SK-N-SH (cell line): ENCODE measurements around the gene VPS51. TPM values are rescaled to one million over a fixed set of nuclear protein-coding genes. Genes with fewer than 3 reads are reported as not detected.

Source experiments
- CTCF ChIA-PET: fragments of 300-600, 350-600 bp; formaldehyde crosslinking; extraction: SDS; loops from one replicate; lab custom pipeline; 2021; lab: Yijun Ruan, JAX
- POLR2A ChIA-PET: fragments of 350-600 bp; sonication (Branson Sonifier 250); formaldehyde crosslinking; extraction: SDS; loops from one replicate; lab custom pipeline; 2020; ENCODE audit warnings: antibody characterized with exemption, inconsistent platforms; lab: Yijun Ruan, JAX
- DNase-seq: peaks from one replicate; pipeline ENCODE4 v3.0.0; 2012
- H2AFZ ChIP-seq: fragments of 200-600 bp; sonication (generic); 2 replicates; pipeline ENCODE4 v1.8.1; 2016; ENCODE audit warnings: antibody characterized with exemption, mild to moderate bottlenecking, low read depth
- H3F3A ChIP-seq: fragments of 200-600 bp; sonication (generic); replicated peaks from 2 replicates; pipeline ENCODE3; 2016; ENCODE audit warnings: antibody characterized with exemption, mild to moderate bottlenecking; ENCODE audit not compliant: insufficient read depth
- H3K27ac ChIP-seq, 2 experiments: fragments of 200-500 bp in 1 of 2; fragments of 200-600 bp in 1 of 2; sonication (Bioruptor generic) in 1 of 2; sonication (generic), shearing (Covaris generic) in 1 of 2; 2 replicates each; pipeline versions ENCODE4 v1.5.1 to v1.6.1; 2014 to 2016; ENCODE audit warnings: low read depth in 2 of 2, inconsistent platforms in 1 of 2, low read length in 1 of 2, mild to moderate bottlenecking in 1 of 2, mixed read lengths in 1 of 2
- H3K27me3 ChIP-seq: fragments of 200-600 bp; sonication (generic), shearing (Covaris generic); 2 replicates; pipeline ENCODE4 v1.6.1; 2016; ENCODE audit warnings: mixed run types; ENCODE audit not compliant: insufficient read depth
- H3K36me3 ChIP-seq, 2 experiments: fragments of 200-500 bp in 1 of 2; fragments of 200-600 bp in 1 of 2; sonication (Bioruptor generic) in 1 of 2; sonication (generic) in 1 of 2; replicated peaks in 1 of 2; 2 replicates each; pipeline versions ENCODE3 to v1.5.1; 2014 to 2016; ENCODE audit warnings: low read length in 1 of 2, mild to moderate bottlenecking in 1 of 2; ENCODE audit not compliant: insufficient read depth in 2 of 2, control insufficient read depth in 1 of 2
- H3K4me1 ChIP-seq, 2 experiments: fragments of 200-500 bp in 1 of 2; fragments of 200-600 bp in 1 of 2; sonication (Bioruptor generic) in 1 of 2; sonication (generic), shearing (Covaris generic) in 1 of 2; 2 replicates each; pipeline versions ENCODE4 v1.5.1 to v1.6.1; 2014 to 2016; ENCODE audit warnings: low read depth in 1 of 2, low read length in 1 of 2, mixed run types in 1 of 2; ENCODE audit not compliant: insufficient read depth in 2 of 2, control insufficient read depth in 1 of 2
- H3K4me2 ChIP-seq: fragments of 200-600 bp; sonication (generic), shearing (Covaris generic); 2 replicates; pipeline ENCODE4 v1.6.1; 2017; ENCODE audit warnings: mixed run types
- H3K4me3 ChIP-seq, 2 experiments: fragments of 200-500 bp in 1 of 2; fragments of 200-600 bp in 1 of 2; sonication (Bioruptor generic) in 1 of 2; sonication (generic), shearing (Covaris generic) in 1 of 2; 2 replicates each; pipeline versions ENCODE4 v1.5.1 to v1.8.1; 2014 to 2016; ENCODE audit warnings: low read depth in 2 of 2, inconsistent platforms in 1 of 2, low read length in 1 of 2, mild to moderate bottlenecking in 1 of 2, mixed read lengths in 1 of 2, moderate library complexity in 1 of 2
- H3K79me2 ChIP-seq: fragments of 200-600 bp; sonication (generic); 2 replicates; pipeline ENCODE4 v1.8.1; 2017; ENCODE audit warnings: mild to moderate bottlenecking; ENCODE audit not compliant: insufficient read depth
- H3K9ac ChIP-seq: fragments of 200-600 bp; sonication (generic); 2 replicates; pipeline ENCODE4 v1.6.1; 2017; ENCODE audit warnings: mixed run types
- H3K9me2 ChIP-seq: fragments of 200-600 bp; sonication (generic); 2 replicates; pipeline ENCODE4 v1.6.1; 2017; ENCODE audit warnings: mixed run types
- H3K9me3 ChIP-seq: fragments of 200-600 bp; sonication (generic); 2 replicates; pipeline ENCODE4 v1.6.1; 2017; ENCODE audit warnings: mixed run types, mild to moderate bottlenecking, moderate library complexity
- H4K20me1 ChIP-seq: fragments of 200-600 bp; sonication (generic); 2 replicates; pipeline ENCODE4 v1.6.1; 2017; ENCODE audit warnings: mild to moderate bottlenecking, mixed run types; ENCODE audit not compliant: insufficient read depth
- FOXJ3 ChIP-seq: sonication (generic); formaldehyde crosslinking; IDR thresholded peaks from 2 replicates; pipeline ENCODE4 v1.5.1; 2020; ENCODE audit warnings: mild to moderate bottlenecking, missing genetic modification reagents
- NFIC ChIP-seq: IDR thresholded peaks from 2 replicates; pipeline ENCODE4 v1.4.0; 2012; ENCODE audit warnings: borderline replicate concordance
- NRF1 ChIP-seq: IDR thresholded peaks from 2 replicates; pipeline ENCODE4 v1.6.1; 2012; ENCODE audit warnings: low read depth, mild to moderate bottlenecking, low read length
- POLR2AphosphoS5 ChIP-seq: IDR thresholded peaks from 2 replicates; pipeline ENCODE4 v1.6.1; 2012; ENCODE audit warnings: low read depth, low read length
- RAD21 ChIP-seq: IDR thresholded peaks from 2 replicates; pipeline ENCODE4 v1.6.1; 2012; ENCODE audit warnings: mild to moderate bottlenecking, low read length
- SIN3A ChIP-seq: IDR thresholded peaks from 2 replicates; pipeline ENCODE4 v1.6.1; 2012; ENCODE audit warnings: low read depth, mild to moderate bottlenecking, low read length, moderate library complexity, borderline replicate concordance
- YY1 ChIP-seq: IDR thresholded peaks from 2 replicates; pipeline ENCODE4 v1.4.0; 2012; ENCODE audit warnings: low read depth, mild to moderate bottlenecking
- WGBS: methylation state at CpG from one replicate; pipeline ENCODE4 v1.1.6; 2017; ENCODE audit warnings: low lambda C conversion rate; 5-methylcytosine and 5-hydroxymethylcytosine counted together
- polyA plus RNA-seq, 3 experiments: library from polyadenylated mRNA; depleted of rRNA; stranded (reverse); fragments of >200 nt; gene quantifications; 2 replicates each; pipeline ENCODE4 v1.2.3, GENCODE V29; 2012

VPS51 gene
- polyA plus RNA-seq, 1 of the 3 experiments (the other 2 are of a cell fraction) = 59.9 TPM

GRCh38 chr11:65057526-65057925 lies 38.5 kb upstream of the VPS51 start:
- no peak overlapping the region for H3K4me3 ChIP-seq
- no peaks in the 10 kb centered on the region for H3K9me2 ChIP-seq
- no peak for TF ChIP-seq FOXJ3 (CRISPR knock-in tag)
- WGBS = 85% methylated on average over 7 of the region's 7 CpGs
- no peak overlapping the region for H3K9ac ChIP-seq
- H3K79me2 ChIP-seq = no peaks in the 10 kb centered on the region
- H3K4me2 ChIP-seq = no peak overlapping the region
- H4K20me1 ChIP-seq = no peaks in the 10 kb centered on the region
- no peaks in the 10 kb centered on the region for H3K36me3 ChIP-seq
- DNase-seq = no peak
- H3K4me1 ChIP-seq = no peaks in the 10 kb centered on the region
- CTCF ChIA-PET = interaction anchor here (1.1 to 1.3 kb wide), 2 partner anchors 18 to 43 kb away, joined by 3 to 6 read pairs; partner anchors contain the start of gene ARL2
- H3F3A ChIP-seq = peaks cover 3% of the 10 kb centered on the region
- no peak overlapping the region for H3K27ac ChIP-seq
- H3K27me3 ChIP-seq = no peaks in the 10 kb centered on the region
- H2AFZ ChIP-seq = no peak overlapping the region
- POLR2A ChIA-PET = no interaction called here
- no peaks in the 10 kb centered on the region for H3K9me3 ChIP-seq

GRCh38 chr11:65058012-65058411 lies 38.0 kb upstream of the VPS51 start:
- POLR2A ChIA-PET = no interaction called here
- H2AFZ ChIP-seq = no peak overlapping the region
- peaks cover 3% of the 10 kb centered on the region for H3F3A ChIP-seq
- no peaks in the 10 kb centered on the region for H4K20me1 ChIP-seq
- no peak overlapping the region for H3K9ac ChIP-seq
- no peaks in the 10 kb centered on the region for H3K9me2 ChIP-seq
- no peak for DNase-seq
- no peak overlapping the region for H3K4me3 ChIP-seq
- WGBS = 89% methylated on average over 3 of the region's 13 CpGs
- H3K79me2 ChIP-seq = no peaks in the 10 kb centered on the region
- H3K27ac ChIP-seq = no peak overlapping the region
- TF ChIP-seq NFIC (no peak), FOXJ3 (CRISPR knock-in tag) (no peak), YY1 (no peak), SIN3A (no peak)
- H3K9me3 ChIP-seq = no peaks in the 10 kb centered on the region
- CTCF ChIA-PET = interaction anchor here (1.1 kb wide), 1 partner anchor 44 kb away, joined by 6 read pairs; the partner anchor contains the start of gene ARL2
- H3K36me3 ChIP-seq = no peaks in the 10 kb centered on the region
- H3K4me1 ChIP-seq = no peaks in the 10 kb centered on the region
- H3K27me3 ChIP-seq = no peaks in the 10 kb centered on the region
- no peak overlapping the region for H3K4me2 ChIP-seq

GRCh38 chr11:65058419-65059054 lies 37.5 kb upstream of the VPS51 start, which contains the start of gene NAALADL1:
Gene NAALADL1 (minus strand): TSS chr11:65058553. CDS start chr11:65058521, 32 bp downstream.
- CTCF ChIA-PET = no interaction called here
- Histone ChIP-seq H3K9me3 (no peaks in the 10 kb centered on the region), H3K4me3 (no peak within 1 kb of the TSS), H3K4me1 (no peaks in the 10 kb centered on the region), H2AFZ (no peak within 1 kb of the TSS), H3K4me2 (no peak within 1 kb of the TSS), H3K9me2 (no peaks in the 10 kb centered on the region), H3K27ac (no peak within 1 kb of the TSS), H3K27me3 (no peaks in the 10 kb centered on the region), H3K79me2 (no peaks in the 10 kb centered on the region), H3K36me3 (no peaks in the 10 kb centered on the region), H3K9ac (no peak within 1 kb of the TSS), H4K20me1 (no peaks in the 10 kb centered on the region), H3F3A (peaks cover 3% of the 10 kb centered on the region)
- TF ChIP-seq RAD21 (no peak), POLR2AphosphoS5 (no peak), NRF1 (no peak), YY1 (no peak)
- WGBS = 66% methylated on average over 7 of the region's 8 CpGs
- POLR2A ChIA-PET = no interaction called here
- DNase-seq = no peak
